DND-41 (cell line): ENCODE measurements around the gene EPN2.

ENCODE experiments used
- CTCF ChIP-seq: IDR thresholded peaks from 2 replicates; pipeline ENCODE4 v1.5.1; 2012; ENCODE audit warnings: borderline replicate concordance, low read length, moderate library complexity, mild to moderate bottlenecking; ENCODE audit not compliant: poor library complexity, severe bottlenecking; ENCODE audit errors: extremely low read depth
- EZH2 ChIP-seq: IDR thresholded peaks from 3 replicates; pipeline ENCODE4 v1.6.1; 2012; ENCODE audit warnings: borderline replicate concordance, low read depth, mild to moderate bottlenecking, moderate library complexity, low read length, inconsistent platforms; ENCODE audit not compliant: severe bottlenecking

GRCh38 chr17:19261426-19261825 is 24.3 kb downstream of the EPN2 start:
- TF ChIP-seq CTCF (no peak), EZH2 (no peak)
